Activated naive CD4-positive, alpha-beta T cell treated with anti-CD3 and anti-CD28 coated beads, Interleukin-2, amount 10 ng/mL, durations not matched to agents 7 days and 5 days (primary cell): Measurements from ENCODE around the gene PDHX.

Experiments
- CTCF ChIA-PET: fragments of 350-600 bp; sonication (Branson Sonifier 250); formaldehyde crosslinking; loops from one replicate; lab custom pipeline; 2021; ENCODE audit warnings: antibody characterized with exemption; lab: Charles Lee
- DNase-seq: peaks from one replicate; pipeline ENCODE4 v3.0.0-alpha.2; 2020
- H3K27ac Mint-ChIP-seq: one replicate; pipeline ENCODE4 v1.8.0; 2021; ENCODE audit warnings: mild to moderate bottlenecking, moderate library complexity, mixed read lengths
- H3K27me3 Mint-ChIP-seq: one replicate; pipeline ENCODE4 v1.8.0; 2021; ENCODE audit warnings: mild to moderate bottlenecking, mixed read lengths
- H3K36me3 Mint-ChIP-seq: one replicate; pipeline ENCODE4 v1.8.0; 2021; ENCODE audit warnings: mixed read lengths
- H3K4me1 Mint-ChIP-seq: one replicate; pipeline ENCODE4 v1.8.0; 2021; ENCODE audit warnings: mixed read lengths
- H3K4me3 Mint-ChIP-seq: one replicate; pipeline ENCODE4 v1.8.0; 2021; ENCODE audit warnings: mild to moderate bottlenecking, moderate library complexity, mixed read lengths
- H3K9me3 Mint-ChIP-seq: one replicate; pipeline ENCODE4 v1.8.0; 2021; ENCODE audit warnings: mixed read lengths

The PDHX gene

GRCh38 chr11:34948696-34949095, 32.3 kb downstream of the PDHX start:
- Mint-ChIP-seq H3K27ac (no peak overlapping the region), H3K4me3 (no peak overlapping the region), H3K9me3 (peaks cover 2% of the 10 kb centered on the region), H3K27me3 (no peaks in the 10 kb centered on the region), H3K36me3 (peaks cover 30% of the 10 kb centered on the region), H3K4me1 (peaks cover 2% of the 10 kb centered on the region)
- DNase-seq = no peak
- CTCF ChIA-PET = no interaction called here

GRCh38 chr11:34953955-34954354, 37.5 kb downstream of the PDHX start:
- no peak overlapping the region for H3K4me3 Mint-ChIP-seq
- H3K4me1 Mint-ChIP-seq = no peaks in the 10 kb centered on the region
- H3K27ac Mint-ChIP-seq = no peak overlapping the region
- CTCF ChIA-PET = interaction anchor here (1.2 kb wide), 1 partner anchor 27 kb away, joined by 3 read pairs; no protein-coding TSS in a partner anchor
- no peaks in the 10 kb centered on the region for H3K9me3 Mint-ChIP-seq
- no peaks in the 10 kb centered on the region for H3K27me3 Mint-ChIP-seq
- peaks cover 17% of the 10 kb centered on the region for H3K36me3 Mint-ChIP-seq
- no peak for DNase-seq

- Mint-ChIP-seq H3K27ac (no peak overlapping the region), H3K9me3 (no peaks in the 10 kb centered on the region), H3K36me3 (peaks cover 17% of the 10 kb centered on the region), H3K27me3 (no peaks in the 10 kb centered on the region), H3K4me1 (no peaks in the 10 kb centered on the region), H3K4me3 (no peak overlapping the region)
- CTCF ChIA-PET = no interaction called here
- no peak for DNase-seq
Observed at GRCh38 chr11:34957206-34957605, 40.8 kb downstream of the PDHX start.

- Mint-ChIP-seq H3K9me3 (no peaks in the 10 kb centered on the region), H3K27me3 (no peaks in the 10 kb centered on the region), H3K4me1 (no peaks in the 10 kb centered on the region), H3K4me3 (no peak overlapping the region), H3K36me3 (peaks cover 17% of the 10 kb centered on the region), H3K27ac (no peak overlapping the region)
- DNase-seq = no peak
- CTCF ChIA-PET = no interaction called here
Observed at GRCh38 chr11:34957606-34958005, 41.2 kb downstream of the PDHX start.

GRCh38 chr11:34959770-34960169, 43.4 kb downstream of the PDHX start:
- H3K4me3 Mint-ChIP-seq = no peak overlapping the region
- H3K9me3 Mint-ChIP-seq = no peaks in the 10 kb centered on the region
- no peak for DNase-seq
- H3K27ac Mint-ChIP-seq = no peak overlapping the region
- CTCF ChIA-PET = no interaction called here
- no peaks in the 10 kb centered on the region for H3K4me1 Mint-ChIP-seq
- H3K27me3 Mint-ChIP-seq = no peaks in the 10 kb centered on the region
- H3K36me3 Mint-ChIP-seq = peaks cover 15% of the 10 kb centered on the region

GRCh38 chr11:34960277-34960676, 43.9 kb downstream of the PDHX start:
- no peak overlapping the region for H3K4me3 Mint-ChIP-seq
- no peaks in the 10 kb centered on the region for H3K4me1 Mint-ChIP-seq
- no peaks in the 10 kb centered on the region for H3K9me3 Mint-ChIP-seq
- no peaks in the 10 kb centered on the region for H3K27me3 Mint-ChIP-seq
- H3K36me3 Mint-ChIP-seq = peaks cover 15% of the 10 kb centered on the region
- CTCF ChIA-PET = interaction anchor here (1.0 kb wide), 1 partner anchor 47 kb away, joined by 3 read pairs; no protein-coding TSS in a partner anchor
- no peak overlapping the region for H3K27ac Mint-ChIP-seq
- DNase-seq = no peak

GRCh38 chr11:34962034-34962433, 45.6 kb downstream of the PDHX start:
- H3K27ac Mint-ChIP-seq = no peak overlapping the region

GRCh38 chr11:34963351-34963750, 46.9 kb downstream of the PDHX start:
- Mint-ChIP-seq H3K4me1 (no peaks in the 10 kb centered on the region), H3K9me3 (no peaks in the 10 kb centered on the region), H3K36me3 (peaks cover 21% of the 10 kb centered on the region), H3K27me3 (no peaks in the 10 kb centered on the region), H3K4me3 (no peak overlapping the region), H3K27ac (no peak overlapping the region)
- no peak for DNase-seq
- CTCF ChIA-PET = no interaction called here

More at GRCh38 chr11:34962034-34962433, 45.6 kb downstream of the PDHX start:
- no peaks in the 10 kb centered on the region for H3K27me3 Mint-ChIP-seq
- H3K4me3 Mint-ChIP-seq = no peak overlapping the region
- CTCF ChIA-PET = no interaction called here
- no peaks in the 10 kb centered on the region for H3K9me3 Mint-ChIP-seq
- no peak for DNase-seq
- H3K36me3 Mint-ChIP-seq = peaks cover 16% of the 10 kb centered on the region
- no peaks in the 10 kb centered on the region for H3K4me1 Mint-ChIP-seq

- H3K4me1 Mint-ChIP-seq = no peaks in the 10 kb centered on the region
- H3K9me3 Mint-ChIP-seq = no peaks in the 10 kb centered on the region
- peaks cover 18% of the 10 kb centered on the region for H3K36me3 Mint-ChIP-seq
- no peak overlapping the region for H3K4me3 Mint-ChIP-seq
- H3K27ac Mint-ChIP-seq = no peak overlapping the region
- CTCF ChIA-PET = interaction anchor here (0.8 kb wide), 1 partner anchor 23 kb away, joined by 6 read pairs; no protein-coding TSS in a partner anchor
- no peak for DNase-seq
- no peaks in the 10 kb centered on the region for H3K27me3 Mint-ChIP-seq
Observed at GRCh38 chr11:34964610-34965331, 48.4 kb downstream of the PDHX start.

- H3K36me3 Mint-ChIP-seq = peaks cover 36% of the 10 kb centered on the region
- no peaks in the 10 kb centered on the region for H3K9me3 Mint-ChIP-seq
- peaks cover 5% of the 10 kb centered on the region for H3K4me1 Mint-ChIP-seq
- H3K27me3 Mint-ChIP-seq = no peaks in the 10 kb centered on the region
- H3K27ac Mint-ChIP-seq = no peak overlapping the region
- H3K4me3 Mint-ChIP-seq = no peak overlapping the region
- no peak for DNase-seq
- CTCF ChIA-PET = no interaction called here
Observed at GRCh38 chr11:34968862-34969261, 52.4 kb downstream of the PDHX start.

- Mint-ChIP-seq H3K4me3 (no peak overlapping the region), H3K27me3 (no peaks in the 10 kb centered on the region), H3K9me3 (no peaks in the 10 kb centered on the region), H3K27ac (no peak overlapping the region), H3K36me3 (peaks cover 42% of the 10 kb centered on the region), H3K4me1 (peaks cover 5% of the 10 kb centered on the region)
- no peak for DNase-seq
- CTCF ChIA-PET = interaction anchor here (0.7 kb wide), 1 partner anchor 51 kb away, joined by 3 read pairs; no protein-coding TSS in a partner anchor
Observed at GRCh38 chr11:34970033-34970432, 53.6 kb downstream of the PDHX start.

GRCh38 chr11:34970480-34970879, 54.1 kb downstream of the PDHX start:
- H3K27ac Mint-ChIP-seq = no peak overlapping the region
- peaks cover 6% of the 10 kb centered on the region for H3K4me1 Mint-ChIP-seq
- H3K4me3 Mint-ChIP-seq = no peak overlapping the region
- H3K9me3 Mint-ChIP-seq = no peaks in the 10 kb centered on the region
- no peak for DNase-seq
- peaks cover 46% of the 10 kb centered on the region for H3K36me3 Mint-ChIP-seq
- CTCF ChIA-PET = interaction anchor here (0.7 kb wide), 1 partner anchor 51 kb away, joined by 3 read pairs; no protein-coding TSS in a partner anchor
- no peaks in the 10 kb centered on the region for H3K27me3 Mint-ChIP-seq

- Mint-ChIP-seq H3K27me3 (no peaks in the 10 kb centered on the region), H3K27ac (no peak overlapping the region), H3K36me3 (peaks cover 55% of the 10 kb centered on the region), H3K9me3 (no peaks in the 10 kb centered on the region), H3K4me3 (no peak overlapping the region), H3K4me1 (peaks cover 8% of the 10 kb centered on the region)
- no peak for DNase-seq
- CTCF ChIA-PET = no interaction called here
Observed at GRCh38 chr11:34971928-34972327, 55.5 kb downstream of the PDHX start.

- peaks cover 11% of the 10 kb centered on the region for H3K4me1 Mint-ChIP-seq
- peaks cover 53% of the 10 kb centered on the region for H3K36me3 Mint-ChIP-seq
- no peaks in the 10 kb centered on the region for H3K9me3 Mint-ChIP-seq
- no peak overlapping the region for H3K4me3 Mint-ChIP-seq
- no peak for DNase-seq
- no peak overlapping the region for H3K27ac Mint-ChIP-seq
- no peaks in the 10 kb centered on the region for H3K27me3 Mint-ChIP-seq
- CTCF ChIA-PET = no interaction called here
Observed at GRCh38 chr11:34972366-34972765, 55.9 kb downstream of the PDHX start.

- Mint-ChIP-seq H3K4me3 (no peak overlapping the region), H3K27ac (no peak overlapping the region), H3K27me3 (no peaks in the 10 kb centered on the region), H3K4me1 (peaks cover 14% of the 10 kb centered on the region), H3K9me3 (no peaks in the 10 kb centered on the region), H3K36me3 (peaks cover 52% of the 10 kb centered on the region)
- CTCF ChIA-PET = no interaction called here
- DNase-seq = no peak
Observed at GRCh38 chr11:34972892-34973291, 56.5 kb downstream of the PDHX start.
